HG02759 (cell line): ENCODE data around the gene LRP1.

Experiments
- ATAC-seq: cut with Tn5 transposase; IDR thresholded peaks from one replicate; pipeline ENCODE4 v1.9.1; 2021; ENCODE audit warnings: mild to moderate bottlenecking, moderate library complexity; ENCODE audit not compliant: unreplicated experiment

LRP1 gene

GRCh38 chr12:57152639-57153038 lies 24.4 kb downstream of the LRP1 start:
- no peak for ATAC-seq

DNA sequence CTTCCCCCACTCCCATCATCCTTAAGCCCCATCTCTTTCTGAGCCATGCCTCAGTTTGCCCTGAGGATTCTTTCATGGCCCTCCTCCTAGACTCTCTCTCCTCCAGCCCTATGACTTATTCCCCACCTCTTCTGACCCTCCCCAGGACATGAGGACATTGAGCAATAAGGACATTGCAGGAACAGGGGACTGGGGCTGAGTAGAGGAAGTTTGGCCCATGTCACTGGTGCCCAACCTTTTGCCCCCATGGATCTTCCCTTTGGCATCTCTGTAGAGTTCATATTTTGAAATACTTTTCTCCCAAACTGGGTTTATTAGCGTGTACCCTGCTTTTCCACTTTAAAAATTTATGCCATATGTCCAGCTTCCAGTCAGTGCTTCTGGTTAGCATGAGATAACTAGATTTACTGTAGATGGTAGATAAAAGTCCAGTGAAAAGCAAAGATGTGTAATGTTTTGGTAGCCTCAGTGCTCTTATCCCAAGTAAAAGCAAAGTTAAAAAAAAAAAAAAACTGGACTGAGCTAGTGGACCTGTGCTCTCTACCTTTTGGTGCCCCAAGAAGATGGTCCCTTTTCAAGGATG lies 25.2 kb downstream of the LRP1 start:
- no peak for ATAC-seq

DNA sequence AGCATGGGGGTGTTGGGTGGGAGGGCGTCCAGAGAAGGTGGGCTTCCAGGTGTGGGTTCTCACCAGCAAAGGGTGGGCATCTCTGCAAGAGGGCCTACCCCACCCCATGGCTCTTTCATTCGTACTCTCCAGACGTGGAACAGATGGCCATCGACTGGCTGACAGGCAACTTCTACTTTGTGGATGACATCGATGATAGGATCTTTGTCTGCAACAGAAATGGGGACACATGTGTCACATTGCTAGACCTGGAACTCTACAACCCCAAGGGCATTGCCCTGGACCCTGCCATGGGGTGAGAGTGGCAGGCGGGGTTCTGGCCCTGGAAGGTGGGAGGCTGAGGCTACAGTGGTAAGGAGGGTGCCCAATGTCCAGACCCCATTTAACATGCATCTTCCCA lies 25.8 kb downstream of the LRP1 start:
- ATAC-seq: no peak

DNA sequence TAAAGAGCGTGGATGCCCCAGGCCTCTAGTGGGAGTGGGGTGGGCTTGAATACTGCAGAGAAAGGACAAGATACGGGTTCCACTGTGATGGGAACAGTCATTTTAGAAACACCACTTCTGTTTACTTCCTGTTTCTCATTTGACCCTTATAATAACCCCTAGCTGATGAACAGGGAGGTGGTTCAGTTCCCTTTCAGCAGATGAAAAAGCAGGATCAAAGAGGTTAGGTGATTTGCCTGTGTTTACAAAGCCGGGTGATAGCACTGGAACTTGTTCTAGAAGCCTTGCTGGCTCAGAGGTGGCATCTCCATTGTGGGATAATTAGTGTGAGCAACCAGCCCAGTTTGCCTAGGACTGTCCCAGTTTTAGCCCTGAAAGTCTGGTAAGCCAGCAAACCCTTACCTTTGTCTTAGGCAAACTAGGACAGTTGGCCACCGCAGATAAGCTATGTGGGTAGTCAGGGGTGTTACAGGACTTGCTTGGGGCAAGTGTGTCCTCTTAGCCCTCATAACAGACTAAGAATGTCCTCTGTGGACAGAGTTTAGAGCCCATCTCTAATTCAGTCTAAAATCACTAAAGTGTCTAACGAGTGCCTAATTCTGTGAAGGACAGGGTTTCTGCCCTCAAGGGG lies 26.6 kb downstream of the LRP1 start:
- no peak for ATAC-seq

DNA sequence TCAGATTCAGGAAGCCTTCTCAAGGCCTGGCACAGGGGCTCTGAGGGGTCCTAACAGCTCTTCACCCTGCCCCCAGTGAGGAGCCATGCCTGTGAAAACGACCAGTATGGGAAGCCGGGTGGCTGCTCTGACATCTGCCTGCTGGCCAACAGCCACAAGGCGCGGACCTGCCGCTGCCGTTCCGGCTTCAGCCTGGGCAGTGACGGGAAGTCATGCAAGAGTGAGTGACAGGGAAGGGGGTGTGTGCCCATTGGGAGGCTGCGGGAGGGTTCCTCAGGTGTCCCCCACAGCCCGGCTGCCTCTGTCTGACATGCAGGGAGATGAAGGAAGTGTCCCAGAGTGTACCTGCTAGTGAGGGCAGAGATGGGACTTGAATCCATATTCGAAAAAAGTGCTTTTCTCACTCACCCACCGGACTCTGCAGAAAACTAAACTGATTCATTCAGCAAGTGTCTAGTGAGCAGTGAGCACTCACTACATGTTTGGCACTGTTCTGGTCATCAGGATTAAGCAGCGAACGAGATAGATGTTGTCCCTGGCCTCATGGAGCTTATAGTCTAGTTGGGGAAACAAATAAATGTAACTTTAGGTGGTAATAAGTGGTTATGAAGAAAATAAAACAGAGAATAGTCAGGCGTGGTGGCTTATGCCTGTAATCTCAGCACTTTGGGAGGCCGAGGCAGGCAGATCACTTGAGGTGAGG lies 28.6 kb downstream of the LRP1 start:
- no peak for ATAC-seq

DNA sequence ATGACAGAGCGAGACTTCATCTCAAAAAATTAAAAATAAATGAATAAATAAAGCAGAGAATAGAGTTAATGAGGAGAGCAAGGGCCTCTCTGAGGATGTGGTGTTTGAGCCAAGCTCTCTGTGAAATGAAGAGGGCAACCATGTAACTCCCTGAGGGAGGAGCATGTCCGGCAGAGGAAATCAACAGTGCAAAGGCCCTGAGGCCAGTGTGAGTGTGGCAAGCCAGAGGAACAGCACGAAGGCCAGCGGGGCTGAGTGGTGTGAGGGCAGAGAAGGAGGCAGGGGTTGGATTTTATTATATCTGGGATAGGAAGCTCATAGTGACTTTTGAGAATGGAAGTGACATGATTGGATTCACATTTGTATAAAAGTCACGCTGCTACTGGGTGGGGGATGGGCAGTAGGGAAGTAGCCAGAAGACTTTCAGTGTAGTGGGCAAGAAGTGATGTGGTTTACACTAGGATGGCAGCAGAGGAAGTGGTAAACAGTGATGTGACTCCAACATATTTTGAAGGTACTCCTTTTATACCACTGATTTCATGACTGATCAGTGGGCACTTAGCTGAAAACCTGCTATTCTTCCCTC lies 29.4 kb downstream of the LRP1 start:
- ATAC-seq: no peak

DNA sequence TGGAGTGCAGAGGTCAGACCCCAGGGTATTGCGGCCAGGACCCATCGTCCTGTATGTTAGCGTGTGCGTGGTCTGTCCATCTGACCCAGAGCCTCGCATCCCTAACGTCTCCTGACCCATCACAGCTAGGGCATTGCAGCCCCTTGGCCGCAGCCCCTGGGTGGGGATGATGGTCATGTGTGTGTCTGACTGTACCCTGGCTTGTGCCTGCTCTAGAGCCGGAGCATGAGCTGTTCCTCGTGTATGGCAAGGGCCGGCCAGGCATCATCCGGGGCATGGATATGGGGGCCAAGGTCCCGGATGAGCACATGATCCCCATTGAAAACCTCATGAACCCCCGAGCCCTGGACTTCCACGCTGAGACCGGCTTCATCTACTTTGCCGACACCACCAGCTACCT lies 29.9 kb downstream of the LRP1 start:
- ATAC-seq: no peak

DNA sequence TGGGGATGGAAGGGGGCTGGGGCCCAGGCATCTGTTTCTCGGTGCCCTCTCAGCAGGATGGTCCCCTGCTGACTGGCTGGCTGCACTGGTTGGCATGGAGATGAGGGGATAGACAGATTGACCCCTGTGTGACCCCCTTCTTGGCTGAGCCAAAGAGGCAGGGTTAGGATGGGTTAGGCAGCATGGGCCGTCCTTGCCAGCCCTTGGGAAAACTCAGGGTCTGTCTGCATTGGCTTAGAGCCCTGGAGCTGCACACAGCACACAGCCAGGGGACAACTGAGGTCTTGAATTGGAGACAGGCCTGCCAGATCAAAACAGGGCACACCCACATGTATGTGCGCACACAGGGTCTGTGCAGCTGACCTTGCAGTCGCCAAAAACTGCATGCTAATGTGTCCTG lies 30.4 kb downstream of the LRP1 start:
- no peak for ATAC-seq

GRCh38 chr12:57159311-57159710 lies 31.0 kb downstream of the LRP1 start:
- ATAC-seq: no peak

- no peak for ATAC-seq
Observed at GRCh38 chr12:57160040-57160439, 31.8 kb downstream of the LRP1 start.

GRCh38 chr12:57160741-57161140 lies 32.5 kb downstream of the LRP1 start:
- ATAC-seq: no peak

DNA sequence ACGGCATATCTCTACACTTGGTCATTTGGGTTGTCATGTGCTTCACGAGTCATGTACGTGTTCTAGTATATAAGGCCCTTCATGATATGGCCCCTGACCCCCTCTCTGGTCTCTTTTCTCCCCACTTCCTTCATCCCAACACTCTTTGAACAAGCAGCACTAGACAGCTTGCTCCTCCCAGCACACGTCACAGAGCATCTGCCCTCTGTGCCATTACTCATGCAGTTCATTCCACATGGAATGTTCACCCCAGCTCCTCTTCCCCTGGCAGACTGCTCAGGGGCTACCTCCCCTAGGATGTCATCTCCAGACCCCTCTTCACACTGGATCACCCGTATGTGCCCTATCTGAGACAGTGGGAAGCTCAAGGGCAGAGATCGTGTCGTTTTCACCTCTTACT lies 33.2 kb downstream of the LRP1 start:
- no peak for ATAC-seq

DNA sequence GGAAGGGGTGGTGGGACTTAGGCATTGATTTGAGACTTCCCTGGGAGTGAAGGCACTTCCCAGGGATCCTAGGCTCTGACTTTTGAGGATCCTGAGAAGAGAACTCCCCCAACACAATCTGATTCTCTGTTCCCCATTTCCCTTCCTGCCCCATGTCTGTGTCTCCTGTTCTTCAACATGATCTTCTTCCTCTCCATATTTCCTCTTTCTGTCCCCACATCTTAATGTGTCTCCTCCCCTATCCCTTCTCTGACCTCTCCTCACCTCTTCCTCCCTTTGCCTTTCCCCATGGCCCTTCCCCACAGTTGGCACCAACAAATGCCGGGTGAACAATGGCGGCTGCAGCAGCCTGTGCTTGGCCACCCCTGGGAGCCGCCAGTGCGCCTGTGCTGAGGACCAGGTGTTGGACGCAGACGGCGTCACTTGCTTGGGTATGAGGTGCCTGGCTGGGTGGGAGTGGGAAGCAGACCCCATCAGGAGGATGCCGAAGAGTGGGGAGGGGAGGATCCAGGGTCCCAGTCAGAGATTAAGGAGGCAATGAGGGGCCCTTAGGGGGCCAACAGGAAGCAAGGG lies 34.4 kb downstream of the LRP1 start:
- ATAC-seq: no peak

- no peak for ATAC-seq
Observed at GRCh38 chr12:57164454-57164853, 36.2 kb downstream of the LRP1 start.

DNA sequence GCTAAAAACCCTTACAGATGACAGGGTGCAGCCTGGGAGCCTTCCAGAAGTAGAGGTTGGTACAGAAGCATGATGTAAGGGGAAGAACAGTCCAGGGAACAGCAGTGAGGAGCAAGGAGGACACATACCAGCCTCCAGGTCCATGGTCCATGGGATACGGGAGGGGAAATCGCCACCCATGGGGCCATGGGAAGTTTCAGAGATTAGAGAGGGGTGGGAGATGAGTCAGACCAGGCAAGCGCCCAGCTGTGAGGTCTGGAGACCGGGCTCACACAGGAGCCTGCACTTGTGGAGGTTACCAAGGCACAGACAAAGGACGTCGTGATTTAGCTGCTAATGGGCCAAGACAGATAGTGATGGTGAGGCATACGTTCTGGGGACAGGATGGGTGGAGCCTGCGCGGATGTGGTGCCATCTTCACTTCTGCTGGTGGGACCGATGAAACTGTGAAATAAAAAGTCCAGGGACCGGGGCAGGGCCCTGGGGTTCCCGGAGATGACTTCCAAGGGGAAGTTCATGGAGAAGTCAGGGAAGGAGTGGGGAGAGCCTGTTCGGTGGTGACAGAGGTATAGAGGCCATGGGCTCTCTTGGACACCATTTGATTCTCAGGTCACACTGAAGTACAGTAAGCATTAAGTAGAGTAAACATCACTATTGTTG lies 36.8 kb downstream of the LRP1 start:
- no peak for ATAC-seq

DNA sequence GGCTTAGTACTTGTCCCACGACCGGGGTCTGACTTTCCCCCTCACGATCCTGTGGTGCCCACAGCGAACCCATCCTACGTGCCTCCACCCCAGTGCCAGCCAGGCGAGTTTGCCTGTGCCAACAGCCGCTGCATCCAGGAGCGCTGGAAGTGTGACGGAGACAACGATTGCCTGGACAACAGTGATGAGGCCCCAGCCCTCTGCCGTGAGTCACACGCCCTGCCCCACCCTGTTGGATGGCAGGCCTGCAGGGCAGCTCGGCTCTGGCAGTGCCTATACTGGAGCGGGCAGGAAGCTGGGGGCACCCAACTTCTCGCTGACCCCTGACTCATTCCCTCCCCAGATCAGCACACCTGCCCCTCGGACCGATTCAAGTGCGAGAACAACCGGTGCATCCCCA lies 37.5 kb downstream of the LRP1 start:
- no peak for ATAC-seq

DNA sequence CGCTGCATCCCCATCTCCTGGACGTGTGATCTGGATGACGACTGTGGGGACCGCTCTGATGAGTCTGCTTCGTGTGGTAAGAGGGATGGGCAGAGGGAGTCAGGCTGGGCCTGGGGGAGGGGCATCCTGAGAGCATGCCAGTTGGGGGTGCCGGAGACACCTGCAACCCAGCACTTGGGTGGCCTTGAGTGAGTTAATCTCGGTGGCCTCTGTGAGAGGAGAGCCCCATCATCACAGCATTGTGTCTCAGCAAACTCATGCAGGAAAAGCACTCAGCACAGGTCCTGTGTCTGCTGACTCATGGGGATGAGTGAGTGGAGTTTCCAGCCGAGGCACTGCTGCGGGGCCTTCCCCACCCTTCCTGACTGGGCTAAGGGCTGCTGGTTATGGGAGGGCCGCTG lies 38.7 kb downstream of the LRP1 start:
- ATAC-seq: no peak

GRCh38 chr12:57168058-57168457 lies 39.8 kb downstream of the LRP1 start:
- no peak for ATAC-seq

DNA sequence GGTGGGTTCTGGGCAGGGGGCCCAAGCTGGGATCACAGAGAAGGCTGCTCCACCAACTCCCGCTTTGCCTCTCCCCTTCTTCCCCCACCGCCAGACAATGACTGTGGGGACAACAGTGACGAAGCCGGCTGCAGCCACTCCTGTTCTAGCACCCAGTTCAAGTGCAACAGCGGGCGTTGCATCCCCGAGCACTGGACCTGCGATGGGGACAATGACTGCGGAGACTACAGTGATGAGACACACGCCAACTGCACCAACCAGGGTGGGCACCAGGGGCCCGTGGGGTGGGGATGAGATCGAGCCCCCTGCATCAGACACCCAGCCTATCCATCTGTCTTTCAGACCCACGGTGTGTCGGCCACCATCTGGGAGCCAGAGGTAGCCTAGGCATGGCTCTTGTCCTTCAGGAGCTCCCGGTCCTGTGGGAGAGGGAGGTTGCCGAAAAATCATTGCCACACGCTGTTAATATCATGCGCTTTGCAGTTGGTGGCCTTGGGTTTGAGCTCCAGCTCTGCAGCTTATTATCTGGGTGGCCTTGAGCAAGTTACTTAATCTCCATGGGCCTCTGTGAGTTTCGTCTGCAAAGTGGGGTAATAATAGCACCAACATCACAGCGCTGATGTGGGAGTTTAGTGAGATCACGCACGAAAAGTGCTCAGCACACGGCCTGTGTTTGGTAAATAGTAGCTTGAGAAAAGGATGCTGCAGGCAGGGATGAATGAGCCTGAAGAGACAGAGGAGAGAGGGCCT lies 40.9 kb downstream of the LRP1 start:
- no peak for ATAC-seq

DNA sequence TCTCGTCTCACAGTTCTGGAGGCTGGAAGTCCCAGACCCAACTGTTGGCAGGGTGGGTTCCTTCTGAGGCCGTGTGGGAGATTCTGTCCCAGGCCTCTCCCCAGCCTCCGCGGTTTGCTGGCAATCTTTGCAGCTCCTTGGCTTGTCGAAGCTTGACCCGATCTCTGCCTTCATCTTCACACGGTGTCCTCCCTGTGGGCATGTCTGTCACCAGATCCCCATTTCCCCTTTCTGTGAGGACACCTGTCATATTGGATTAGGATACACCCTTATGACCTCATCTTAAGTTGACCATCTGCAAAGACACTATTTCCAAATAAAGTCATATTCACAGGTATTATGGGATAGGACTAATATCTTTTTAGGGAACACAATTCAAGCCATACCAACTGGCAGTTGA lies 41.7 kb downstream of the LRP1 start:
- no peak for ATAC-seq

DNA sequence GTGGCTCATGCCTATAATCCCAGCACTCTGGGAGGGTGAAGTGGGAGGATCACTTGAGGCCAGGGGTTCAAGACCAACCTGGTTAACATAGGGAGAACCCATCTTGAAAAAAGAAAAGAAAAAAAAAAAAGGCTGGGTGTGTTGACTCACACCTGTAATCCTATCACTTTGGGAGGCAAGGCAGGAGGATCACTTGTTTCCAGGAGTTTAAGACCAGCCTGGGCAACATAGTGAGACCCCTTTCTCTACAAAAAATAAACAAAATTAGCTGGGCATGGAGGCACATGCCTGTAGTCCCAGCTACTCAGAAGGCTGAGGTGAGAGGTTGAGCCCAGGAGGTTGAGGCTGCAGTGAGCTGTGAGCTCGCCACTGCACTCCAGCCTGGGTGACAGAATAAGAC lies 42.1 kb downstream of the LRP1 start:
- ATAC-seq: no peak
